GM20000 (cell line): ENCODE results near the gene RBP5.

Source experiments
- DNase-seq: peaks from one replicate; pipeline ENCODE4 v3.0.0; 2012; ENCODE audit warnings: low spot score
- CTCF ChIP-seq: IDR thresholded peaks from 2 replicates; pipeline ENCODE4 v1.5.1; 2012; ENCODE audit warnings: mild to moderate bottlenecking, control low read depth; ENCODE audit errors: extremely low read depth, missing control alignments

RBP5 gene

GRCh38 chr12:7128681-7129286, at the start of gene RBP5:
TSS of gene RBP5 (minus strand) at chr12:7128889. CDS start at chr12:7128775, 114 bp downstream.
- no peak for TF ChIP-seq CTCF
- DNase-seq, result no peak

- DNase-seq, result no peak
- TF ChIP-seq CTCF, result no peak
Observed at GRCh38 chr12:7178481-7178880, 49.8 kb upstream of the RBP5 start.

GRCh38 chr12:7176595-7176994, 47.9 kb upstream of the RBP5 start:
- no peak for TF ChIP-seq CTCF

GRCh38 chr12:7175493-7175892, 46.8 kb upstream of the RBP5 start:
- DNase-seq, result no peak
- no peak for TF ChIP-seq CTCF

More at GRCh38 chr12:7176595-7176994, 47.9 kb upstream of the RBP5 start:
- no peak for DNase-seq

GRCh38 chr12:7171854-7172253, 43.2 kb upstream of the RBP5 start:
- TF ChIP-seq CTCF, result no peak
- no peak for DNase-seq

GRCh38 chr12:7169951-7170350, 41.3 kb upstream of the RBP5 start:
- TF ChIP-seq CTCF, result no peak
- no peak for DNase-seq

- peak; percentile 21 for TF ChIP-seq CTCF
- no peak for DNase-seq
Observed at GRCh38 chr12:7162691-7163114, 34.0 kb upstream of the RBP5 start.
